Gastroesophageal sphincter (tissue), 4 donors: ENCODE measurements around the gene CHST8. TPM values are rescaled to one million over a fixed set of nuclear protein-coding genes. Genes with fewer than 3 reads are reported as not detected.

Source experiments
- ATAC-seq: fragments of 150-250 bp; one replicate; pipeline ENCODE4 v1.9.1; 2016; ENCODE audit warnings: mild to moderate bottlenecking, moderate library complexity
- H3K27ac ChIP-seq, 4 donors: fragments of 200-600 bp; sonication (generic) in 3 of 4; 1 replicate in 3 of 4; 2 replicates in 1 of 4; pipeline ENCODE4 v1.5.1; 2016 to 2019
- H3K27me3 ChIP-seq: fragments of 200-600 bp; sonication (generic); one replicate; pipeline ENCODE4 v1.5.1; 2019
- H3K36me3 ChIP-seq, 2 donors: fragments of 200-600 bp; sonication (generic); one replicate each; pipeline ENCODE4 v1.5.1; 2019; ENCODE audit warnings: control low read depth in 1 of 2
- H3K4me1 ChIP-seq, 3 donors: fragments of 200-600 bp; sonication (generic); 1 replicate in 2 of 3; 2 replicates in 1 of 3; pipeline ENCODE4 v1.5.1; 2016 to 2019; ENCODE audit warnings: control low read depth in 2 of 3
- H3K4me3 ChIP-seq, 2 donors: fragments of 200-600 bp; sonication (generic); one replicate each; pipeline ENCODE4 v1.5.1; 2019; ENCODE audit warnings: mild to moderate bottlenecking in 1 of 2, moderate library complexity in 1 of 2
- H3K9me3 ChIP-seq, 3 donors: fragments of 200-600 bp; sonication (generic); one replicate each; pipeline ENCODE4 v1.5.1; 2017 to 2019; ENCODE audit warnings: control low read depth in 2 of 3
- CTCF ChIP-seq, 4 experiments: fragments of 200-600 bp in 2 of 4; fragments of 450-650 bp in 2 of 4; sonication (generic) in 1 of 4; IDR thresholded peaks; one replicate each; pipeline ENCODE4 v1.5.1; 2017 to 2019; ENCODE audit warnings: antibody characterized with exemption in 4 of 4, mild to moderate bottlenecking in 2 of 4, moderate library complexity in 2 of 4
- EP300 ChIP-seq: sonication (generic); formaldehyde crosslinking; IDR thresholded peaks from one replicate; pipeline ENCODE4 v1.6.1; 2017; ENCODE audit warnings: antibody characterized with exemption, mild to moderate bottlenecking
- POLR2A ChIP-seq, 2 donors: fragments of 450-650 bp; IDR thresholded peaks; one replicate each; pipeline ENCODE4 v1.6.1; 2017; ENCODE audit warnings: antibody characterized with exemption in 2 of 2, mild to moderate bottlenecking in 2 of 2, moderate library complexity in 1 of 2
- POLR2AphosphoS5 ChIP-seq: sonication (generic); formaldehyde crosslinking; IDR thresholded peaks from one replicate; pipeline ENCODE4 v1.6.1; 2017; ENCODE audit warnings: antibody characterized with exemption
- WGBS, 2 donors: methylation state at CpG; one replicate each; pipeline ENCODE4 v1.1.5; 2018; ENCODE audit warnings: low coverage in 1 of 2; 5-methylcytosine and 5-hydroxymethylcytosine counted together
- total RNA-seq, 4 donors: library from RNA; depleted of rRNA; stranded (reverse); fragments of >200 nt; gene quantifications; one replicate each; pipeline ENCODE4 v1.1.0, GENCODE V29; 2016

CHST8 gene
- total RNA-seq, 4 donors from 2014 or later = 0.16 to 0.66 (median 0.54) TPM; not detected in 1

DNA sequence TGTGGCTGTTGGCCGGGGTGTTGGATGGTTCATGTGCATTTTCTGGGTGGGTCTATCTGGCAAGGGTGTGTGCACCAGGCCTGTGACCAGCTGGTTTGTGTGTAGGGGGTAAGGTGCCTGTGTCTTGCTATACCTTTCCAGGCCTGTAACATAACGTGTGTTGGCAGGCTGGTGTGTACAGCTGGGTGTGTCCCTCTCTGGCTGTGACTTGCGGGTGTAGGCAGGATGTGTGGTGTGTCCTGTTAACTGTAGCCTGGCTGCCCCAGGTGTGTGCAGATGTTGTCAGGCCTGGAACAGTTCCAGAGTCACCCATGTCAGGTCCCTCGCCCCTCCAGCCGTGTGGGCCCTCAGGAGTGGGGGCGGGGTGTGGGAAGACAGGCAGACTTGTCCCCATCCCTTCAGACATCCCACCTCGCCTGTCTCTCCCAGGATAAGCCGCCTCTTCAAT lies 184.7 kb downstream of the CHST8 start:
- Histone ChIP-seq H3K4me1 (peaks cover 0 to 53% (median 7%) of the 10 kb centered on the region in 3 donors), H3K9me3 (no peaks in the 10 kb centered on the region), H3K4me3 (no peak overlapping the region), H3K36me3 (peaks cover 0 to 96% of the 10 kb centered on the region in 2 donors), H3K27me3 (no peaks in the 10 kb centered on the region), H3K27ac (peak overlapping the region in 1 of 4 donors; percentile 1)
- WGBS, 2 donors = 31 to 43% methylated on average over 2 to 4 of the region's 8 CpGs
- TF ChIP-seq POLR2AphosphoS5 (no peak), POLR2A (IDR thresholded peaks at IDR 0.05) (no peak)
- no peak for ATAC-seq

DNA sequence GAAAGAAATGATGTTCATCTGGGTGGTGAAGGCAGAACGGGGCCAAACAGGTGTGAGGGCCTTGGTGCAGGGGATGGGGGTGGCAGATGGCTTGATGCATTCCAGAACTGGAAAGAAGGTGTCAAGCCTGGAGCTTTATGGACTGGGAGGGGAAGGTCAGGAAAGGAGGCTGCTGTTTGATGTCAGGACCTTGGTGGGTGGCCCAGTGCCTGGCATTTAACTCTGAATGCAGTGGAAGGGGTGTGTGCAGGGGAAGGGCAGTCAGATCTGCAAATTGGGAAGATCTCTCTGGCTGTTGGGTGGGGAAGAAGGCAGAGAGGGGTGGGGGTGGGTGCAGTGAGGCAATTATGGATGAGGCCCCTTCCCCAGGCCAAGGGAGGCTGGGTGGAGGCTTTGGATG lies 186.6 kb downstream of the CHST8 start:
- ATAC-seq = no peak
- Histone ChIP-seq H3K36me3 (peaks cover 0 to 98% of the 10 kb centered on the region in 2 donors), H3K4me1 (peaks cover 0 to 34% (median 7%) of the 10 kb centered on the region in 3 donors), H3K27ac (no peak overlapping the region), H3K9me3 (no peaks in the 10 kb centered on the region), H3K27me3 (no peaks in the 10 kb centered on the region), H3K4me3 (no peak overlapping the region)
- TF ChIP-seq CTCF (IDR thresholded peaks at IDR 0.05) (no peak), POLR2A (IDR thresholded peaks at IDR 0.05) (no peak), POLR2AphosphoS5 (no peak), EP300 (no peak)
- 80% methylated on average over 1 of the region's 1 CpG for WGBS, 2 donors

DNA sequence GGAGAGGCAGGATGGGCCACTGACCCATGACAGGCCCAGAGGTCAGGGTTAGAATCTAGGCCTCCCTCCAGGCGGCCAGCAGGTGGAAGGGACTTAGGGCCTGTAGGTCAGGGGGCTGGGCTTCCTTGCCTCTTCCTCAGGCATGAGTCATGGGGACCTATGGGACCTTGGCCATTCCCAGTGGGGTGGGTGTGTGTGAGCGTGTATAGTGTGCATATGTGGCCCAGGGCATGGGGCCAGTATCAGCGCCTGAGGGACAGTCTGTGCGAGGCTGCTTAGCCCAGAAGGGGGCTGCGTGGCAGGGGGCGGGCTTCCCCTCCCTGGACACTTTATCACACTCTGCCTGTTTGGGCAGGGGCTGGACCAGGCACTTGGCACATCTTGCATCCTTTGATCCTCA lies 188.2 kb downstream of the CHST8 start:
- H3K27ac ChIP-seq = no peak overlapping the region
- 80% methylated on average over 1 of the region's 6 CpGs; no CpG with 5 or more reads in 1 of the 2 donors for WGBS, 2 donors
- H3K27me3 ChIP-seq = no peaks in the 10 kb centered on the region
- H3K4me1 ChIP-seq = peaks cover 0 to 18% (median under 1%) of the 10 kb centered on the region in 3 donors
- no peak overlapping the region for H3K4me3 ChIP-seq
- ATAC-seq = no peak
- H3K9me3 ChIP-seq = no peaks in the 10 kb centered on the region
- H3K36me3 ChIP-seq = peaks cover 0 to 94% of the 10 kb centered on the region in 2 donors
- TF ChIP-seq EP300 (no peak), POLR2A (IDR thresholded peaks at IDR 0.05) (no peak), POLR2AphosphoS5 (no peak), CTCF (IDR thresholded peaks at IDR 0.05) (no peak)

DNA sequence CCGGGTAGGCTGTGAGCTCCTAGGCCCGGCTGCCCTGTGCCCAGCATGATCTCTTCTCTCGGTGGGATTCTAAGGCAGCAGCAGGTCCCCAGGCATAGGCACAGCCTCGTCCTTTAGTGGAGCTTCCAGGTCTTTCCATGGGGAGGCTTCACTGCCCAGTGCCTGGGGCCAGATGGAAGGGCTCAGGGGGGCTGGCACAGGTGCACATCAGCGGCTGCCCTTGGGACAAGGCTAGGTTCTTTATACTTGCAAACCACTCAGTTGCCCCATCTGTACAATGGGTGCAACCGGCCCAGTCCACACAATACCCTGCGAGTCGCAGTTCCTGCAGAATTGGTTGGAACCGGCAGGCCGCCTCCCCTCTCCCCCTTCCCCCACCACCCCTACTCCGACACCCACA lies 189.1 kb downstream of the CHST8 start:
- Histone ChIP-seq H3K27ac (no peak overlapping the region), H3K4me1 (peaks cover 0 to 9% (median 0%) of the 10 kb centered on the region in 3 donors), H3K36me3 (peaks cover 0 to 85% of the 10 kb centered on the region in 2 donors), H3K4me3 (no peak overlapping the region), H3K9me3 (no peaks in the 10 kb centered on the region), H3K27me3 (no peaks in the 10 kb centered on the region)
- 77 to 98% methylated on average over 2 to 6 of the region's 11 CpGs for WGBS, 2 donors
- TF ChIP-seq POLR2A (IDR thresholded peaks at IDR 0.05) (no peak), EP300 (no peak), CTCF (IDR thresholded peaks at IDR 0.05) (no peak), POLR2AphosphoS5 (no peak)
- ATAC-seq = no peak

DNA sequence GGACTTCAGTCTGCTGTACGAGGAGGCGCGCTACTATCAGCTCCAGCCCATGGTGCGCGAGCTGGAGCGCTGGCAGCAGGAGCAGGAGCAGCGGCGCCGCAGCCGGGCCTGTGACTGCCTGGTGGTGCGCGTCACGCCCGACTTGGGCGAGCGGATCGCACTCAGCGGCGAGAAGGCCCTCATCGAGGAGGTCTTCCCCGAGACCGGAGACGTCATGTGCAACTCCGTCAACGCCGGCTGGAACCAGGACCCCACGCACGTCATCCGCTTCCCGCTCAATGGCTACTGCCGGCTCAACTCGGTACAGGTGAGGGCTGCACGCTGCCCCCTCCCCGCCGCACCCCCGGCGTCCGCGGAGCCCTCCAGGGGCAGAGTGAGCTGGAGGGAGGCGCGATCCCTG lies 189.5 kb downstream of the CHST8 start:
- 80 to 90% methylated on average over 1 to 2 of the region's 41 CpGs for WGBS, 2 donors

More for the DNA sequence above, 189.5 kb downstream of the CHST8 start:
- Histone ChIP-seq H3K9me3 (no peaks in the 10 kb centered on the region), H3K27me3 (no peaks in the 10 kb centered on the region), H3K36me3 (peaks cover 0 to 81% of the 10 kb centered on the region in 2 donors), H3K4me3 (no peak overlapping the region), H3K4me1 (peaks cover 0 to 5% (median 0%) of the 10 kb centered on the region in 3 donors), H3K27ac (no peak overlapping the region)
- ATAC-seq = no peak
- TF ChIP-seq POLR2A (IDR thresholded peaks at IDR 0.05) = no peak
- TF ChIP-seq POLR2AphosphoS5 = no peak
- TF ChIP-seq EP300 = no peak
- TF ChIP-seq CTCF (IDR thresholded peaks at IDR 0.05) = no peak
